ENCODE results near the gene IL9. TPM values are rescaled to one million over a fixed set of nuclear protein-coding genes. Genes with fewer than 3 reads are reported as not detected.

Gene IL9
- total and polyA plus RNA-seq, 11 donors, result not detected

DNA sequence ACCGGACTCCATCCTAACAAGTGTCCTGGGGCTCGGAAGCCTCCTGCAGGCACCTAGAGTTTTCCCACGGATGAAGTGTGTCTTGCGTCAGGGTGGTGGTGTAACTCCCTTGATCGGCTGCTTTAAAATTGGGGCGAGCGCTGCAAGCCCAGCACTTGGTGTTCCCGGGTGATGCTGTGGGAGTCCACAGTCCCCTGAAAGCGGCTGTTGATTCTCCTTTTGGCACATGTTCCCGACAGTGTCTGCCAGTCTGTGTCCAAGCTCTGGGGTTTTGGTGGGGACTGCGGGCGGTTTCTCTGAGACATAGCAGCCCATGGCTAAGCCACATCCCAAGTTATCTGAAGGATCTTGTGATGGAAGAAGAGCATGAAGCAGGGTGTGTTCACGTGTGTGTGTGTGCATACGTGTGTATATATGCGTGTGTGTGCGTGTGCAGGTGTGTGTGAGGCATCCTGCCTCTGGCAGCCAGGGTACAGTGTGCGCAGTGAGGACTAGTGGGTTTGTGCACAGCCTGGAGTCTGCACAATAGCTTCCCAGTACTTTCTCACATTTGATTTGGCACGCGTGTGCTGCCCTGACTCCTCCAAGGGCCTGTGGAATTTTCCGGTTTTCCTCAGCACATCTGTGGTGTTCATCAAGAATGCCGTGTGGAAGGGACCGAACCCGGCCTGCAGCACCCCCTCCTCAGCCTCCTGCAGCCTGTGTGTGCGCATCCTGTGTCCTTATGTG is 44.3 kb downstream of the IL9 start:
- peaks cover 0 to 7% (median 0%) of the 10 kb centered on the region in 12 donors for H3K9me3 ChIP-seq
- no peak for TF ChIP-seq POLR2A (IDR thresholded peaks at IDR 0.05)
- TF ChIP-seq, protein P1, sequence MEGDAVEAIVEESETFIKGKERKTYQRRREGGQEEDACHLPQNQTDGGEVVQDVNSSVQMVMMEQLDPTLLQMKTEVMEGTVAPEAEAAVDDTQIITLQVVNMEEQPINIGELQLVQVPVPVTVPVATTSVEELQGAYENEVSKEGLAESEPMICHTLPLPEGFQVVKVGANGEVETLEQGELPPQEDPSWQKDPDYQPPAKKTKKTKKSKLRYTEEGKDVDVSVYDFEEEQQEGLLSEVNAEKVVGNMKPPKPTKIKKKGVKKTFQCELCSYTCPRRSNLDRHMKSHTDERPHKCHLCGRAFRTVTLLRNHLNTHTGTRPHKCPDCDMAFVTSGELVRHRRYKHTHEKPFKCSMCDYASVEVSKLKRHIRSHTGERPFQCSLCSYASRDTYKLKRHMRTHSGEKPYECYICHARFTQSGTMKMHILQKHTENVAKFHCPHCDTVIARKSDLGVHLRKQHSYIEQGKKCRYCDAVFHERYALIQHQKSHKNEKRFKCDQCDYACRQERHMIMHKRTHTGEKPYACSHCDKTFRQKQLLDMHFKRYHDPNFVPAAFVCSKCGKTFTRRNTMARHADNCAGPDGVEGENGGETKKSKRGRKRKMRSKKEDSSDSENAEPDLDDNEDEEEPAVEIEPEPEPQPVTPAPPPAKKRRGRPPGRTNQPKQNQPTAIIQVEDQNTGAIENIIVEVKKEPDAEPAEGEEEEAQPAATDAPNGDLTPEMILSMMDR (IDR thresholded peaks at IDR 0.05), result no peak
- no peaks in the 10 kb centered on the region for H3K27me3 ChIP-seq
- 75 to 82% (median 79%) methylated on average over 22 to 24 of the region's 24 CpGs for WGBS, 4 donors
- H3K27ac ChIP-seq, result no peak overlapping the region
- no peaks in the 10 kb centered on the region for H3K36me3 ChIP-seq
- intact Hi-C loops (cut with DNase I), result no loop called here
- ATAC-seq (peak in 1 of 4 donors; percentile 40), DNase-seq (no peak)
- no peaks in the 10 kb centered on the region for H3K4me1 ChIP-seq
- no peak overlapping the region for H3K4me3 ChIP-seq

DNA sequence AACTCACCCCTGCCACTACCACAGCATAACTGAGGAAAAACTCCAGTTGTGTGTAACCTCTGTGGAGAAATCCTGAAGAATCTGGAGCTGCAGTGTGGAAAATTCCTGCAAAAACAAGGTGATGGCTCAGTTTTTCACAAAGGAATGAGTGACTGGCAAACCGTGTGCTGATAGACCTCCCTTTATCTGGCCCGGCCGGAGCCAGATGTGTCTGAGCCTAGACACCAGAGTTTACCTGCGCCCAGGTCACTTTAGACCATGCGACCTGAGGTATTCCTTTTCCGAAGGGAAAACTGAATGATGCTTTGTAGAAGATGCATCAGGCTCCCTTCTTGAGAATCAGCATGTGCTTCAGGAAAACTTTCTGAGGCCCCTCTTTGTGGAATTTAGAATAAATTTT is 45.0 kb downstream of the IL9 start:
- no peak overlapping the region for H3K4me3 ChIP-seq
- TF ChIP-seq, protein P1 (IDR thresholded peaks at IDR 0.05), result no peak
- TF ChIP-seq POLR2A (IDR thresholded peaks at IDR 0.05), result no peak
- DNase-seq (no peak), ATAC-seq (no peak)
- peaks cover 0 to 7% (median 0%) of the 10 kb centered on the region in 12 donors for H3K9me3 ChIP-seq
- WGBS, 4 donors, result 88 to 94% (median 90%) methylated on average over 6 of the region's 6 CpGs
- no peak overlapping the region for H3K27ac ChIP-seq
- no peaks in the 10 kb centered on the region for H3K36me3 ChIP-seq
- intact Hi-C loops (cut with DNase I), result no loop called here
- no peaks in the 10 kb centered on the region for H3K27me3 ChIP-seq
- H3K4me1 ChIP-seq, result no peaks in the 10 kb centered on the region

DNA sequence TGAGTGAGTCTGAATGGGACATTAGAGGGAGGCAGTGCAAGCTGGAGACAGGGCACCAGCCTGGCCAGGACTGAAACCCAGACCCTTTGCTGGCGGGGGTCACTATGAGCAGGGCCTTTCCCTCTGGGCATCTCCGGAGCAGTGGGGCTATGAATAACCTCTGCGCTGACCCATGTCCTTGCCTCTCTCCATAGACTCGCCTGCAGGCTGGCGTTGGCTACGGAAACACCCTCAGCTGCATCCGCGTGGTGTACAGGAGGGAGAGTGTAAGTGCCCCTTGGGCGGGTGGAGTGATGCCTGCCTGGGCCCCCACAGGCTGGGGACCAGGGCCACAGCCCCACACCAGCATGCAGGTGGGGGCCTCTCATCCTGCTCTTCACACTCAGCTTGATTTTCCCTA is 45.4 kb downstream of the IL9 start:
- no peaks in the 10 kb centered on the region for H3K36me3 ChIP-seq
- no peak overlapping the region for H3K4me3 ChIP-seq
- intact Hi-C loops (cut with DNase I), result no loop called here
- no peak for ATAC-seq
- no peaks in the 10 kb centered on the region for H3K4me1 ChIP-seq
- peaks cover 0 to 7% (median 0%) of the 10 kb centered on the region in 12 donors for H3K9me3 ChIP-seq
- WGBS, 4 donors, result 84 to 100% (median 94%) methylated on average over 2 to 9 of the region's 9 CpGs
- no peak overlapping the region for H3K27ac ChIP-seq
- DNase-seq, result no peak
- no peak for TF ChIP-seq POLR2A (IDR thresholded peaks at IDR 0.05)
- TF ChIP-seq, protein P1 (IDR thresholded peaks at IDR 0.05), result no peak
- no peaks in the 10 kb centered on the region for H3K27me3 ChIP-seq

DNA sequence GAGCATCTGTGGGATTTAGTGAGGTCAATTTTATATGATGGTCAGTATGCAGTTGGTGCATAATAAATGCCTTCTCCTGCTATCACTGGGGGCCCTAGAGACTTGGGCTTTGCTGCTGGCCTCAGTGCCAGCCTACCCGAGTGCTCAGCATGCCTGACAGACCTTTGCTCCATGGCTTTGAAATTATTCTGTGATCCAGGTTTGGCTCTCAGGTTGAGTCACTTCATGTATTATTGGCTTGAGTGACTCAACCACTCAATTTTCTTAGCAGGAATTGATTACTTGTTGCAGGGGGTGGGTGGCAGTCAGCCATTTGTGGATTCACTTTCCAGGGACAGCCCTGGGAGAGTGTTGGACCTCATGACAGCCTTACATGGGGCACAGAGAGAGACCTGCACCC is 47.7 kb downstream of the IL9 start:
- WGBS, 4 donors, result 87 to 100% (median 91%) methylated on average over 1 of the region's 1 CpG
- H3K4me3 ChIP-seq, result no peak overlapping the region
- no peak for TF ChIP-seq POLR2A (IDR thresholded peaks at IDR 0.05)
- TF ChIP-seq, protein P1 (IDR thresholded peaks at IDR 0.05), result no peak
- DNase-seq, result no peak
- no peaks in the 10 kb centered on the region for H3K4me1 ChIP-seq
- no peaks in the 10 kb centered on the region for H3K9me3 ChIP-seq
- H3K36me3 ChIP-seq, result no peaks in the 10 kb centered on the region
- peaks cover 0 to under 1% (median 0%) of the 10 kb centered on the region in 9 donors for H3K27me3 ChIP-seq
- intact Hi-C loops (cut with DNase I), result no loop called here
- ATAC-seq, result no peak
- no peak overlapping the region for H3K27ac ChIP-seq
